HG02973 (cell line): ENCODE measurements around the gene PKD1L1.
"Not testable (repeated sequence)": the region's sequence is repeated elsewhere in the genome, so short reads cannot be mapped to it uniquely, and the experiment has no call there.

Experiments
- ATAC-seq: cut with Tn5 transposase; IDR thresholded peaks from one replicate; pipeline ENCODE4 v1.9.1; 2021; ENCODE audit warnings: moderate library complexity; ENCODE audit not compliant: unreplicated experiment

PKD1L1 gene

DNA sequence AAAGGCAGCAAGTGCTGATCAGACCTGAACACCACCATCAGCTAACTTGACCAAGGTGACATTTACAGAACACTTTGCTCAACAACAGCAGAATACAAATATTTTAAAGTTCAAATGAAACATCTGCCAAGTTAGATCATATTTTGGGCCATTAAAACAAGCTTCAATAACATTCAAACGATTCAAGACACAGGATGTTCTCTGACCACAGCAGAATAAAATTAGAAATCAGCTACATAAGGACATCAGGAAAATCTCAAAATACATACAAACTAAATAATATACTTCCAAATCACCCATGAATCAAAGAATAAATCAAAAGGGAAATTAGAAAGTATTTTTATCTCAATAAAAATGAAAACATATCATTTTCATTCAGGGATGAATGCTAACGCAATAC is 173.0 kb downstream of the PKD1L1 start:
- no peak for ATAC-seq

DNA sequence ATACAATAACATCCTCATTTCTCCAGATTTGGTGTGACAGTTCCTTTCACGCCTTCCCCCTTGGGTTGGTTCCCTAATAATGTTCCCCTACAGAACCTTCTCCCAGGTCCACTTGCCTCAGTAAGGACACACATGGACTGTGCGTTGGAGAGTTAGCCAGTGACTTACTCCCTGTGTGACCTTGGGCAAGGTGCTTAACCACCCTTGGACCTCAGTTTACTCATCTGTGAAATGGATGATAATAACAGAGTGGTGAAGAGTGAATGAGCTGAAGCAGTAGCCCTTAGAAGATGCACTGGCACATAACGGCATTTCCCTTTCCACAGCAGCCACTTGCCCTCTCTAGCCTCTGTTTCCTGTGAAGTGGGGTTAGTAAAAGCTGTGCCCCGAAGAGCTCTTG is 175.8 kb downstream of the PKD1L1 start:
- no peak for ATAC-seq

DNA sequence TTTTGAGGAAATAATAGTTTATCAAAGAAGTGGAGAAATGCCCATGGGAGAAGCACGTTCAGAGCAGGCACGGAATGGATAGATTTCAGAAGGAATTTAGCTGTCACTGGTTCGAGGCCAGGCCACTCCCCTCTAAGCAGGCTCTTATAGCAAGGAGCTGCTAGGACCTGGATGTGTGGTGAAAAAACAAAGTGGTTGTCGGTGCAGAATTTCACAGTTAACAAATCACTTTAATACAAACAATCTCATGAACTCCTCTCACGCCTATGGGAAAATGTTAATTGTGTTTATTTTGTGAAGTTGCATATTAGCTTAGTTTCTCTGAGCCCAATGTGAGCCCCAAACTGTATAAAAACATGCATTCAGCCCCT is 176.3 kb downstream of the PKD1L1 start:
- ATAC-seq = no peak

DNA sequence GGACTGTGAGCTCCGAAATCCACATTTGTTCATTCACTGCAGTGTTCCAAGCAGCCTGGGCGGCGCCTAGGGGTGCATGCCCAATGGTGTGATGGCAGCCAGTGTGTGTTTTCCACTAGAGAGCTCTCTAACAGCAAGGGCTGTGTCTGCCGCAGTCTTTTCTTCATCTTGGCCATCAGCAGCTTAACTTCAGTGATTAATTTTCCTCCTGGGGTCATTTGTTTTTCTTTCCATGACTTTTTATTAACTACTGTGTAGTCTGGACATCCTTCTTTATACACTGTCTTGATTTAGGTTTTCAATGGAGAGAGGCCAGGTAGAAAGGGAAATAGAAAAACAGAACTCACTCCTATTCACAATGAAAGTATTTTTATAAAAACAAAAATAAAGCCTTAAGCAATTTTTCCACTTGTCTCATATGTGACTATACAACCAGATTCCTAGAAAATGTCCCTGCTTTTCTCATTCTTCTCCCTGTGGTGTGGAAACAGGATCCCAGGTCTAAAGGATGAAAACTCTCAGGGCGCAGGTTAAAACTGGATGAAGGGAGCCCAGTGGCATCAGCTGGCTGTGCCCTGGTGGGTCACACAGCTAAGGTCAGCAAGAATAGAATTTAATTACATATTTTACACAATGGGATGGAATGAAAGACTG is 176.8 kb downstream of the PKD1L1 start:
- ATAC-seq = no peak

DNA sequence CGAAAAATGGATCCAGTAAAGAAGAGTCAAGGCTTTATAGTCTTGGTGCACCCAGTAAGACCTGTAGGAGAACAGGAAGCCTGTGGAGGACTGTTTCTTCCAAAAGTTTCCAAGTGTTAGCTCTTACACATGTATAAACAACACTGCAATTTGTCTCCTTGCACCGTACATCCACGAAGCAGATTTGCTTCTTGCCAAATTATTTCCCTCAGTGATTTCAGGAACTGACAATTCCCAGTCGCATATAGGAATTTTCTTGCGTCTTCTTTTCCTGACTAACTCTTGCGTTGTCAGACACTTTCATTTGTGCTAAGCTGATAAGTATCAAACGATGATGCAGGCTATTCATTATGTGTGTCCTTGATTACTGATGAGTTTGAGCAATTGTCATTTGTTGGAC is 182.1 kb downstream of the PKD1L1 start:
- no peak for ATAC-seq

DNA sequence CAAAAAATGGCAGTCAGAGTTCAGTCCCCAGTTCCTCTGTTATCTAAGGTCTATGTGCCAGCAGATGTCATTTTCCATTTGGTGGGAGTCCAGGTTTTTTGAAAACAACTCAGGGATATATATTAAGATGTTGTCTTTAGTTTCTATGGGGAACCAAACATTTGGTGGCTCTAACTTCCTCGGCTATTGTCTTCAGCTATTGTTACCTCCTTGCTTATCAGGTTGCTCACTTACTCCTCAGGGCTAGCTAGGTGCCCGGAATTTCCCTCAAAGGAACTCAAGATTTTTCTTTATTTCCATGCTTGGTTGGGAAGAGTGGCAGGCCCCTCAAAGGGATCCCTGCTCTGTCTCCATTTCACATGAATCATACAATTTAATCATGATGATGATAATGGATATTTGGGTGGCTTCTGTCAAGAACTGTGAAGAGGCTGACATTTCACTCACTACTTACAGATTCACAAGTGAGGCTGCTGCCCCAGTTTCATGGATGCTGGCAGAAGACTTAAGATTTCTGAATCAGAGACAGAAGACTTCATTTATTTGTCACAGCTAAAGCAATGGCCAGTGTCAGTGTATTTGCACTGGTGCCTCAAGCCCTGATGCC is 182.8 kb downstream of the PKD1L1 start:
- ATAC-seq = no peak

DNA sequence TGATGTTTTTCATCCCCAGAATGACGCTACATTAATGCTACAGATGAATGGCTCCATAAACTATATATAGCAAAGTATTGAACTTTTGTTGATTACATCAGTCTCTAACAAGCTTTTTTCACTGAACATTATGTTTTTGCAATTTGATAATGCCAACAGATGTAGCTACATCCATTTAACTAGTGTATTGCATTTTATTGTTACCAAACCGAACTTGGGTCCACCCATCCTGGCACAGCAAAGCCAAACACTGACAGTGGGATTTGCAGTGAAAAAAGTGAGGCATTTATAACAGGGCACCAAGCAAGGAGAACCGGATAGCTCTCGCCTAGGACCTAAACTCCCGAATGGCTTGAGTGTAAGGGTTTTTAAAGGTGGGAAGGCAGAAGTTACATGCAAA is 183.5 kb downstream of the PKD1L1 start:
- ATAC-seq = no peak

DNA sequence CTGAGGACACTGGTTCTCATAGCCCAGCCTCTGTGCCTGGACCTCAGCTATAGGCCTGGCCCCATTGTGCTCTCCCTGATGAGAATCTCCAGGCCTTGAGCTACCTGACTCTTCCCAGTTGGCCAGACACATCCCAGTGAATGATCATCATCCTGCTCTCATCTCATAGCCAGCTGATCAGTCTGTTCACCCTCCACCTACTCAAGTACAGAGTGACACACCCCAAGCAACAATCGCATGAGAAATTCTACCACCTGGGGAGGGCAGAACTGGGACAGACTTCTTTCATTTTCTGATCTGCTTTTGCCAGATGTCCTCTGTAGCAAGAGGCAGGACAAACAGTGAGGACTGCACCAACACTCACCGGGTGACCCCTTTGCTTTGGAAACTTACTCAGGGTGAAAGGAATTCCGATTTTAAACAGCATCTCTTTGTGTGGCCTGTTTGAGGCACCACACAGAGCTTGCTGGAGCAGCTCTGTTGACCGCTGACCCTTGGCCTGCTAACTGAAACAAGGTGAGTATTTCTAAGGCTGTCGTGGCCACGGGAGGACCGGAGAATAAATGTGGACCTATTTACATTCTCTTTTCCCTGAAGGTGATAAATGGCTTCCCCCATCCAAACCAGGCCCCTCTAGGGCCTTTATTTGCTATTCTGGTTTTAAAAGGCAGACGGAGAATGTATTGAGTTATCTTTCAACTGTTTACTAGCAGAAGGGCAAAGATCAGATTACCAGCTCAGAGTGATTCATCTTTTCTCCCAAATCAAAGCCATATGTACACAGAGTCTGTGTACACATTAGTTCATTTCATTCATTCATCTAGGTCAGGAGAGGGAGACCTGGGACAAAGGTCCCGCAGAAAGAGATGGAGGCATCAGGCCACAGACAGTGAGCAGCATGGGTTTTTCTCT is 184.9 kb downstream of the PKD1L1 start:
- ATAC-seq = no peak

DNA sequence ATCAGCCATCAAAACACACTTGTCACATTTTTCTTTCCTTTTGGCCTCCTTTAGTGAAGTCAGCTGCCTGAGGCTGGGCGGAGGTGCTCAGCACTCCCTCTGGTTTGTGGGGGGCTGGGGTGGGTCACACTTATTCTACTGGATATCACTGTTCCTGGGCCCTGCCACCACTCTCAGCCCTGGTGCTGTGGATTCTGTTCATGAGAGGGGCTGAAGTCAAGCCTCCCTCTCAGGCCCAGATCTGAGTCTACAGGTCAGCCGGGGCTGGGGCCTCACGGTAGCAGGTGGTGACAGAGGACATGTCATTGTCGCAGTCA is 185.6 kb downstream of the PKD1L1 start:
- no peak for ATAC-seq

DNA sequence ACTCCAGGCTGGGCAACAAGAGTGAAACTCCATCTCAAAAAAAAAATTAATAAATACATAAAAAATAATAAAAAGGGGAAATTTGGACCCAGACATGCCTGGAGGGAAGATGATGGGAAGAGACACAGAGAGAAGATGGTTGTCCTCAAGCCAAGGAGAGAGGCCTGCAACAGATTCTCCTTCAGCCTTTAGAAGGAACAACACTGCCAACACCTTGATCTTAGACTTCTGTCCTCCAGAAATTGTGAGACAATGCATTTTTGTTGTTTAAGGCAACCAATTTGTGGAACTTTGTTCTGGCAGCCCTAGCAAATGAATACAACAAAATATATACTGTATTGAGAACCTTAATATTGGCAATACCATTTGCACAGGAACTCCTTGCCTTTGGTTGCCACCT is 186.1 kb downstream of the PKD1L1 start:
- ATAC-seq = no peak

DNA sequence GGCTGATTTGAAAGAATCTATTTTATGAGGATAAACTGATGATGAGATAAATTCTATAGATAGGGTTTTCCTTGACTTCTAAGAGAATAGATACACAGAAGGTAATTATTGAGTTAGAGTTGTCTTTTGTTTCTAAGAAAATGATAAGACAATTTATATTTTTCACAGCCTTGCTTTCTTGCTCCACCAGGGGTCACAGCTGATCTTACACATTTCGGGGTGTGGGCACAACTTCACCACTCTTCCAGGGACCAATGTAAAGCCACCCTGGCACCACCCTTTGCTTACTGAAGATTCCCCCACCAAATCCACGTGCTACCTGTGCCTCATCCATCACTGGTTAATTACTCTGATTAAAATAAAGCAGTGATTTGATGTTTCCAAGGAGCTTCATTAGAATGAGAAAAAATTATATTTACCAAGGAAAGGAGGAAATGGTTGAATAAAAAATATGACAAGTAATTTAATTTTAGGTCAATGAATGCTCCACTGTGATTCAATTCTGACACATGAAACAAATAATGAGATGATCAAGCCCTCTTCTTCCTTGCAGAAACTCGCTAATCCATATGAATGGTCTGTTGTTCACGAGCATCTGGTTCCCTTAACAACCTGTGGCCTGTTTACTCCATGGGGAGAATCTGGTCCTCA is 189.1 kb downstream of the PKD1L1 start:
- ATAC-seq = no peak

DNA sequence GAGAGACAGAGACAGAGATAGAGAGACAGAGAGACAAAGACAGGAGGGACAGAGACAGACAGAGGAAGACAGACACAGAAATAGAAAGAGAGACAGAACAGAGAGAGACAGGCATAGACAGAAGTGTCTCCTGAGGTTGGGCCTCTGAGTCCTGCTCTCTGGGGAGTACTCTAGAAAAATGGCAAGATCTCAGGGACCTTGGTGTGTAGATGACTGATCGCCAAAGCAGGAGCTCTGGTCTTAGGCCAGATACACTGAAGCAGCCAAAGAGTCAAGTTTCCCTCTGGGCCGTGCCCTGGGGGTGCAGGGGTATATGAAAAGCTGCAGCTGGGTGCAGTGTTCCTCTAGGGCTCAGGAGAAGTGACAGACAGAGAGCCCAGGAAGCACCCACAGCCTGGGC is 189.7 kb downstream of the PKD1L1 start:
- ATAC-seq = no peak

DNA sequence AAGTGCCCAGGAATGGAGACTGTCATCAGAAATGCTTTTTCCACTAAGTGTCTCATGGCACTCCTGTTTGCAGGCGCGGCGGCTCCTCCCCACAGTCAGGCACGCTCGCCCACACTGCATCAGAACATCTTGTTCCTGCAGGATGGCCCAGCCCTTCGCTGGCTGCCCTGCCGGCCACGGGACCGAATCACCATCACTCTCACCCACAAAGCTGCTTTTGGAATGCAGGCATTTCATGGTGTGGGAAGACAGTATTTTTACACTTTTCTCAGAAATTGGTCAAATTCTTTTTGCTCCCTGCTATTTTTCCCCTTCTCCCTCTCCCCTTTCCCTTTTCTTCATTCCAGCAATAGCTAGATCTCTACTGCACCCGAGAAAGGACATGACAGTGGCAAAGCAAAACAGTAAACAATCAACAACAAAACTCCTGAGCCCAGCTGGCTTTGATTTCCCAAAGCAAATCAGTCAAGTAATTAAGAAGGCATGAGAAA is 190.3 kb downstream of the PKD1L1 start:
- no peak for ATAC-seq

DNA sequence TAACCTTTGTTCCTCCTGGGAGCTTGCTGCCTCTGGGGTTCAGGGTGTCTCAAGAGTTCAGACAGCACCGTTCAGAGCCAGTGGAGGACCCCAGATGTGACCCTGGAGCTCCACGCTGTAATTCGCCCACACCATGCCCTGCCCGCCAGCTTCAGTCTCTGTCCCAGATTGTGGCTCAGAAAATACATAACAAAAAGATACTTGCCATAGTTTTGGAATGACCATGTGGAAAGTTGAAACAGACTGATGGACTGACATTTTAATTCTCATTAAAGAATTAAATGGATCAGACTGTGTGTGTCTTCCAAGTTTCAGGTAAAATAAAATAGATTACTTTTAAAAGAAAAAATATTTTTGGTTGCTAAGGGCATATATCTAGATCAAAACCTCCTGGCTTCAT is 191.6 kb downstream of the PKD1L1 start:
- no peak for ATAC-seq

DNA sequence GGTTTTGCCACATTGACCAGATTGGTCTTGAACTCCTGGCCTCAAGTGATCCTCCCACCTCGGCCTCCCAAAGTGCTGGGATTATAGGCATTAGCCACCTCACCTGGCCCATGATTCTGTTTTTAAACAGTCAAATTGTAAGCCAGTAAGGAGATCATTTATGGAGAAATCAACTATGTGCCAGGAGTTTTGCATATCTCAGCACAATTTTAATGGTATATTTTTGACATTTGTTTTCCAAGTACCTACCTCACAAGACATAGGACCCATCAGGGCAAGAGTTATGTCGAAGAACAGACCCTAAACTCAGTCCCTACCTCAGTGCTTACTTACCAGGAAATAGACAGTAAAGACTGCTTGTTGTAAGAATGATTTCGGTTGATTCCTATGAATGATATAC is 193.0 kb downstream of the PKD1L1 start:
- no peak for ATAC-seq

DNA sequence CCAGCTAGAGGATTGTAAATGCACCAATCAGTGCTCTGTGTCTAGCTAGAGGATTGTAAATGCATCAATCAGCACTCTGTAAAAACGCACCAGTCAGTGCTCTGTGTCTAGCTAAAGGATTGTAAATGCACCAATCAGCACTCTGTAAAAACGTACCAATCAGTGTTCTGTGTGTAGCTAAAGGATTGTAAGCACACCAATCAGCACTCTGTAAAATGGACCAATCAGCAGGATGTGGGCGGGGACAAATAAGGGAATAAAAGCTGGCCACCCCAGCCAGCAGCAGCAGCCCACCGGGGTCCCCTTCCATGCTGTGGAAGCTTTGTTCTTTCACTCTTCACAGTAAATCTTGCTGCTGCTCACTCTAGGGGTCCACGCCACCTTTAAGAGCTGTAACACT is 196.5 kb downstream of the PKD1L1 start:
- ATAC-seq = not testable (repeated sequence)

DNA sequence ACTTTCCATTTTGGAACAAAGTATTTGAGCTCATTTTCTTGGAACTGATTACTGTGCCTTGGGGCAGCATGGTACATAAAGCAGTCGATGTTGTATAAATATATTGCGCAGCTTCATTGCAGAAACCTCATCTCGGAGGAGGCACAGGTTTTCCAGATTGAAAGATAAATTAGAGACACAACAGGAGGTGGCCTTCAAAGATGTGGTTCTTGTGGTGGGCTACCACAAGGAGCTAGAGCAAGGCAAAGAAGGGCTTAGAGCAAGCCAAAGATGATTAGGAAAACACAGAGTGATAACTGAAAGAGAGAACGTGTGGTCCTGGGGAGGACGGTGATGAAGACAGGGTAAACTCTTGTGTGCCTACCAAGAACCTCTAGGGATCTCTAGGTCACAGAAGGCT is 197.2 kb downstream of the PKD1L1 start:
- no peak for ATAC-seq

DNA sequence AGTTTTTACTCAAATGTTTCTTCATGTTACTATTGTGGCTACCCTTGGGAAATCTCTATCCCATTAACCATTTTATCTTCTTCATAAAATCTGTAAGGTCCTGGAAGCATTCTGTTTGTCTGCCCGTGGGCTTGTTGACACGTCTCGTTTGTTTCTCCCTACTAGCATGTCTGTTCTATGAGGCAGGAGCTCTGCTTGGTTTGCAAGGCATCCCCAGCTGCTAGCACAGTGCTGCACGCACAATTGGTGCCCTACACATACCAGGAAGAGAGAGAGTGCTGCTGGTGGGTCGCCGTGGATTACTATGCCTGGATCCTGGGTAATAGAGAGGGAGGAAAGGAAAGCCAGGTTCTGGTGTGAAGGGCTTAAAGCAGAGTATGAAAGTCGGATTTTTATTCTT is 200.2 kb downstream of the PKD1L1 start:
- ATAC-seq = no peak

DNA sequence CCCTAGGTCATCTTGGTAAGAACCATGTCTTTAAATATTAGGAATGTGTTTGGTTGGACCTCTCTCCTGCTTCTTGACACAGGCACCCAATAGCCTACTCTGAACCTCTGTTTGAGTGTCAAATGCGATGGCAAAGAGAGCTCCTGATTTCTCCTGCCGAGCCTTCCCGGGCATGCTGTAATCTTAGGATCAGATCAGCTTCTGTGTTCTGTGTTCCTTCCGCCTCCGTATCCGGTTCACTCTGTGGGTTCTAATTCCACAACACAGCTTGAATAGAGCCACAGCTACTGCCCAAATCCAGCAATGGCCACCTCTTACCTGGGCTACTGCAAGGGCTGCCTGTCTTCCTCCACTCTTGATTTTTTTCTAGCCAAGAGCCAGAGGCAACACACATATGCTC is 201.1 kb downstream of the PKD1L1 start:
- no peak for ATAC-seq

DNA sequence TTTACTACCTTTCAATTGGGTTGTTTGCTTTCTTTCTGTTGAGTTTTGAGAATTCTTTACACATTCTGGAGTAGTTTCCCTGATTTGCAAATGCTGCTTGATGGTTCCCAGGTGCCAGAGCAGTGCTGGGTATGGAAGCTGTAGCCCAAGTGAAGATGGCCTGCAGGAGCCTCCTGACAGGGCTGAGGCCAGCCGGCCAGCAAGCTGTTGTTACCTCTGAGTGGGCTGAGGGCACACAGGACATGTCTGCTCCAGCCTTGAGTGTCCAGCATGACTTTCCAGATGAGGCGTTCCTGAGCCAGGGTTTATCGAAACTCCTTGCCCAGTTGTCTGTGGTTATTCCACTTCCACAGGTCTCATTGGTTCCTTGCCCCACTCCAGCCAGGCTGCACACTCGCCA is 201.8 kb downstream of the PKD1L1 start:
- ATAC-seq = no peak

DNA sequence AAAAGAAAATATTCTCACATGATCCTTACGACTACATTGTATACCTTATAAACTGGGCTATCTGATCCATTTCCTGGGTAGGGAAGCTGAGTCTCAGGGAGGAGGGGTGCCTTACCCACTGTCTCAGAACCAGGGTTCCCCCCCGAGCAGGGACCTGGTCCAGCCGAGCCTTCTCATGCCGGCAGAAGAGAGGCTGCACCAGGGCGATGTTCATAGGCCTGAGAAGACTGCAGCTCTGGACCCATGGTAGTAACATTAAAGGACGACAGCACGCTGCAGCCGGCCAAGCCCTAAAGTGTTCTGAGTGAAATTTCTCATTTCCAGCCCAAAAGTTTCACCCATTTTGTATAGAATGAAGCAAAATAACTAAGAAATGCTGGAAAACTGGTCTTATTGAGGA is 203.4 kb downstream of the PKD1L1 start:
- ATAC-seq = no peak
